ENCODE data around the gene THSD7A.

THSD7A gene

GRCh38 chr7:11374629-11375028, 457.4 kb downstream of the THSD7A start:
- no peak for DNase-seq

GRCh38 chr7:11373546-11374142, 458.4 kb downstream of the THSD7A start:
- no peak for DNase-seq

DNA sequence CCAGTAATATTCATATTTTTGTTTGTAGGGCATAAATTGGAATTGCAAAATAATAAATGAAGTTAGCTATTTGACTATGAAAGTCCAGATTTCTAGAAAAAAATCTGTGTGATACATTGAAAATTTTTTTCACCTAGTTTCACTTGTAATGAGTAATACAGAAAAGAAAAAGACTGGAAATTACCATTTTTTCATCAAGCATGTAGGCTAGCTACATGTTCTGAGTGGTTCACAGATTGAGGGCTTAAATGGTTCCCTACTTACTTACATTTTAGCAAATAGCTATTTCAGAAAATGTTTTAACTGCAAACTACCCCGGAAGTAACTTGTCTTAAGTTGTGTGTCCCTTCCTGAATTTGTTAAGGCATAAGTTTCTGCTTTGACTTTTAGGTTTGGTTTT, 462.3 kb downstream of the THSD7A start:
- DNase-seq: no peak

DNA sequence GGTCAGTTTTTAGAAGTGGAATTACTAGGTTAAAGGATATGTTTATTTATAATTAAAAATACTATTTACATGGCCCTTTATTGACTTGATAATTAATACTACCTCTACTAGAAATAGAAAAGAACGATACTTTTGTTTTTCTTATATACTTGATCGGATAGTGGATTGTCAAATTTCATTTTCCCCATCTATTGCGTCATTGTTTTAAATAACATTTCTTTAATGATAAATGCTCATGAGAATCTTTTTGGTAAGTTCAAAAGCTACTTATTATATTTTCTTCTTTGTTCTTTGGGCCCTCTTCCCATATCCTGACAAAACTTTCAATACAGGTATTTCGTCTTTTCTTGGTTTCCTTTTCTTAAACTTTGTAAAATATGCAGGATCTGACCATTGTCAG, 465.9 kb downstream of the THSD7A start:
- no peak for DNase-seq

DNA sequence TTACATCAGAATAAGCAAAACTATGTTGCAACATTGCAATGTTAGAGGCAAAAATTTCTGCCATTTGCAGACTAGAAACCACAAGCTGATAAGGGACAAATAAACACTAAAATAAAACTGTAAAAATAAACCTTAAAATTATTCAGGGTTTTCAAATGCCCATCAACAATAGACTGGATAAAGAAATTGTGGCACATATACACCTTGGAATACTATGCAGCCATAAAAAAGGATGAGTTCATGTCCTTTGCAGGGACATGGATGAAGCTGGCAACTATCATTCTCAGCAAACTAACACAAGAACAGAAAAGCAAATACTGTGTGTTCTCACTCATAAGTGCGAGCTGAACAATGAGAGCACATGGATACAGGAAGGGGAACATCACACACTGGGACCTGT, 473.4 kb downstream of the THSD7A start:
- no peak for DNase-seq

DNA sequence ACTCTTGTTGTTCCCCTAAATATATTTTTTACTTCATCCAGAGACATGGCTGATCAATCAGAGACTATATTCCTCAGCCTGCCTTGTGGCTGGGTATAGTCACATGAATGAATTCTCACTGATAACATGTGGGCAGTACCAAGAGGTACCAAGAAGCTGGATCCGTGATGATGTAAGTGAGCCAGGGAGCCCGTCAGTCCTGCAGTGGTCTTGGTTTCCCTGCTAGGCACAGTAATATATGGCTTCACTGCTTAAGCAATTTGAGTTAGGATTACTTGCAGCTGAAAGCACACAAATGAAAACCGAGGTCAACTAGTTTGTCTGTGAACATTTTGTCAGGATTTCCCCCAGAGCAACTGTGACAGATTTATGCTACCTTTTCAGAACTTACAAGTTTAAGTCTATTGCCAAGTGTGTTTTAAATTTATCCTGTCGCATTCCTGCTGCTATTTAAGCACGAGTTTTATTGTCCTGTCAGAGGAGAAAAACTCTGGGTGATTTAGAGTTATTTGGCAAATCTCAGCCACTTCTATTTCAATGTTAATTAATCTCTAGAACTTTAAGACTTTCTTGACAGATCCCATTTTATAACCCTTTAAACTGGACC, 476.5 kb downstream of the THSD7A start:
- DNase-seq: no peak

DNA sequence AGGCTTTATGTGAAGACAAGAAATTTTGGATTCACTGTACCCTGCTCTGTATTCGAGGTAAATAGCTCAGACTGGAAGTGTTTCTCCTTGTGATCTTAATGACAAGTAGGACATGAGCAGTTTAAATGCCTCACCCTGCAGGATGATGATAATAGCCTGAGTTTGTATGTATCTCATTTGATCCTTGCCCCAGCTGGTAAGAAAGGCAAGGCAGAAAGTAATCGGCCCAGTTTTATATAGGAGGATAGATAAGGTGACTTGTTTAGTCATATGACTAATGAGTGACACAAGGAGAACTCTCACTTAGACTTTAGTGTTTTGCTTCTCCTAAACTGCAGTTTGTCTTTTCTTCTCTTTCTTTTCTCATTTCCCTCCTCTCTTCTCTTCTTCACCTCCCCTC, 485.7 kb downstream of the THSD7A start:
- no peak for DNase-seq

DNA sequence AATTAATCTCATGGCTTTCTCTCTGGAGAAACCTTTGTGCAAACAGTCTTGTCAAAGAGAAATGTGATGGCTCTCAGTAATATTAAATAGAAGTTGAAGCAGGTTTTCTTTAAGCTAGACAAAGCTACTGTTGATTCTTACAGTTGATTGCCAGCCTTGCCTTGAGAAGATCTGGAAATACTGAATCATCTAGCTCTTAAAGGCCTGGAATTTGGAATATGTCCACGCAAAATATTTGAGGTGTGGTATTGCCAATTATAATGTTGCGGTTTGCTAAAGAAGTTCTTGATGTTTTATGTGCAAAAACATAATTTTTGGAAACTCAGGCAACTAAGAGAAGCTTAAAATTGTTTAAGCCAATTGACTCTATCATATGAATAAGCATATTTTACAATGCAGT, 486.4 kb downstream of the THSD7A start:
- DNase-seq: no peak

GRCh38 chr7:11343818-11344413, 488.1 kb downstream of the THSD7A start:
- no peak for DNase-seq

DNA sequence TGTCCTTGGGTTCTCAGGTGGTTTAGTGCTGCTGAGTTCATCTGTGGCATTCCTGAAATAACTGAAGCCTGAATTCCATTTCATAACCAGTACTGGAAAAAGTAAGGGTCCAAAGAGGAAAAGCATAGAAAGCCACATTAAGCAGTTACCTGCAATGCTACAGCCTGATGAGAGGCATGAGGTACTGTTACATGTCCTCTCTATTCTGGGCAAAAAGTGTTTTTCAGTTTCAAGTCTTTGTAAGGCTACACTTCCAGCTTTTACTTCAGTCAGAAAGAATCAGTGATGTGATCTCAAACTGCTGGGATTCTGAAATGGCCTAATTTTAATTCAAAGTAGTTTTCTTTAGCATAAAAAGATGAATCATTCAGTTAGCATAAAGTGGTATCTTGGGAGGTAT, 488.9 kb downstream of the THSD7A start:
- DNase-seq: no peak

DNA sequence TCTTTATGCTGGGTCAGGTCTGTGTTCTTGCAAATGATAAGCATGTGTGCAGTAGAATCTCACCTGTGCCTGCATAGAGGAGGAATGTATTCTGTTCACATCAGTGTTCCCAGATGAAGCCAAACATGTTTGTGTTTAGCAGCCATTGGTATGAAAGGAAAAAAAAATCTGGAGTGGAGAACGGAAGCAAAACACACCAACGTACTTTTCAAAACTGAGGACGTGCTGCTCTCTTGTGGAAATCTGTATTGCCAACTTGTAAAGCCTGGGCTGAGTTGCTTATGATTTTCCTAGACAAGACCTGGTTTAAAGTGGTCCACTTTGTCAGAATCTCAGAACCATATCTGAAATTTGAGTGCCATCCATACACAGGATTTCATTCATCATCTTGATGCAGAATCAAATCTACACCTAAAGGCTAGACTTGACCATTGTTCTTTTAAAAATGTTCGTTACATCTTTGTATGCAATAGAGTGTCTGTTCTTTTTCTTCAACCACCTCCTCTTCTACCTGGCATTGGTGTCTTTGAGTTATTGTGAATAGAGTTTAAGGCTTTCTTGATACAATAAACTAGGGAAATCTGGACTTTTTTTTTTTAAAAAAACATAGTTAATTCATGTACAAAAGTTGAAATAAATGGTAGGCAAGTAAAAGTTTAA, 490.6 kb downstream of the THSD7A start:
- DNase-seq: no peak

DNA sequence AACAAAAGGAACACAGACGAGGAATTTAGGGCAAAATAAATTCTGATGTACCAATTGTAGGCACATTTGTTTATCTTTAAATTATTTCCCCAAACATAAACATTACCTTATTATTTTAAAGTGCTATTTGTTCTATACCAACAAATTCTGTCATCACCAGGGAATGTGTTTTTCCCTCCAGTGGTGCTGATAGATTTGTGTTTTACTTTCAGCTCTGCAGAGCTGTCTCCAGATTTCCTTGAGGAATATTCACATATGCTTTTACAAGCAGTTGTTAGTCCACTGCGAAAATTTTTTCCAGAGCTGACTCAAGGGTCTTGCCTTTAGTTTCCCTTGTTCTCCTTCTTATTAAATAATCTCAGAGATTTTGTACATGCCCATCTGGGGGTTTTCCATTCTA, 495.6 kb downstream of the THSD7A start:
- DNase-seq: no peak

DNA sequence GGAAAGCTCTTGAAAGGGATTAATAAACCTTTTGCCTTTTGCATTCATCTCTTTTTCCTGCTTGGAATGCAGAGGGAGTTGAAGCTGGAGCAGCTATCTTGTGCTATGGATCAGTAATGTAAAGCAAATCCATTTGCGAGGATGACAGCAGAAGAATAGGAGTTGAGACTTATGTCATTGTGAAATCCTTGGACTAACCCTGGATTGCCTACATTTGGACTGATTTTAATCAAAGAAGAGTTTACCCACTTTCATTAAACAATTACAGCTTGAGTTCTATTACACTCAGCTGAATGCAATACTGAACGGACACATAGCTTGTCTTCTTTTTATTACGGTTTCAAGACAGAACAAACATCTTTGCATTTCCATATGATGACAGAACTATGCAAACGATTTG, 496.1 kb downstream of the THSD7A start:
- no peak for DNase-seq

DNA sequence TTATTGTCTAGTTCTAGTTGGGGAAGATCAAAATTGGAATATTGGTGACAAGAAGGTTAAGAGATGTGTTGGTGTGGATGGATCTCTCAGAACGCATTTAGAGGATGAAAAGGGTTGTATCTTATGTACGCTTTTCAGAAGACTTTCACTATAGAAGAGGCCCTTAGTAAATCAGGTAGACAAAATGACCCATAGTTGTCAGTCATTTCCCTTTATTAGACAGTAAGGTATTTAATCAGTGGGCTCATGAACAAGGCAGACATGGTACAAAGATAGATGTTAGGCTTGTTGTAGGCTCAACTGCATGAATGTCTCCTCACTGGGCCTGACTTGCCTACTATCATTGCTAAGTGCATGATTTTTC, 499.2 kb downstream of the THSD7A start:
- DNase-seq: no peak

GRCh38 chr7:11332186-11332864, 499.7 kb downstream of the THSD7A start:
- no peak for DNase-seq

- DNase-seq: no peak
Measured at GRCh38 chr7:11331128-11332102, 500.6 kb downstream of the THSD7A start.

GRCh38 chr7:11330717-11331116, 501.3 kb downstream of the THSD7A start:
- DNase-seq: no peak

GRCh38 chr7:11330208-11330607, 501.8 kb downstream of the THSD7A start:
- DNase-seq: no peak

- no peak for DNase-seq
Measured at GRCh38 chr7:11329626-11330025, 502.4 kb downstream of the THSD7A start.

GRCh38 chr7:11328309-11328708, 503.7 kb downstream of the THSD7A start:
- DNase-seq: no peak

GRCh38 chr7:11327633-11328032, 504.4 kb downstream of the THSD7A start:
- no peak for DNase-seq
